Measurements from ENCODE around the gene WDR93. TPM values are rescaled to one million over a fixed set of nuclear protein-coding genes. Genes with fewer than 3 reads are reported as not detected.

The WDR93 gene
- total and polyA plus RNA-seq, 2 donors (not counting 1 experiment from before 2014, with no cell fraction given): 0.12 TPM; not detected in 1

DNA sequence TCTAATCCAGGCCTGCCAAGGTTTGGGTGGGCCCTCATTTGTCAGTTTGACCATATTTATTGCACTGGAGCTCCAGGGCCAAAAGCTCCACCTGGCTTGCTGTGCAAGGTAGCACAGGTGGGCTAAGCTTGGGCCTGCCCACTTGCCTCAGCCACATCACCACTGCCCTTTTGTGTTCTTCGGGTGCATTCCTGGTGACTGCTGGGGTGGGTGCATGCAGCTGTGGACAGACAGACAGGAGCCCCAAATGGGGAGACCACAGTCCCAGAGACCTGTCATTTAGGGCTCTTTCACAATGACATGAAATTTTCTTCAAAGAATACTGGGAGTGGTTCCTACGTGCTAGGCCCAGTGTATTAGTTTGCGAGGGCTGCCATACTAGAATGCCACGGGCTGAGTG lies 88.2 kb downstream of the WDR93 start:
- no peaks in the 10 kb centered on the region for H3K9me3 Mint-ChIP-seq (ENCODE audit: insufficient read depth)
- no peak overlapping the region for H2AFZ ChIP-seq (ENCODE audit: insufficient read depth, low read depth, low read length, poor library complexity, severe bottlenecking)
- no peaks in the 10 kb centered on the region for H3K9me3 ChIP-seq (ENCODE audit: control extremely low read depth in 1 of 3, control insufficient read depth in 2 of 3, insufficient read depth in 1 of 3, low read length in 2 of 3)
- WGBS (ENCODE audit: insufficient coverage): 90% methylated on average over 3 of the region's 4 CpGs
- no peak overlapping the region for H3K27ac ChIP-seq (ENCODE audit: low read length in 2 of 2)
- no peak overlapping the region for H3K4me2 ChIP-seq (replicated peaks; ENCODE audit: low read depth, low read length, poor library complexity, severe bottlenecking)
- H3K27ac Mint-ChIP-seq: no peak overlapping the region
- H3K27me3 ChIP-seq (replicated peaks in 1 of 4; ENCODE audit: control extremely low read depth in 1 of 4, control insufficient read depth in 3 of 4, insufficient read depth in 4 of 4, low read length in 3 of 4): peaks cover 0 to 34% (median 9%) of the 10 kb centered on the region in 4 experiments
- no peaks in the 10 kb centered on the region for H3K79me2 ChIP-seq (ENCODE audit: control insufficient read depth, insufficient read depth, low read length)
- H3K4me3 Mint-ChIP-seq: no peak overlapping the region
- no peak overlapping the region for H3K4me3 ChIP-seq (ENCODE audit: control extremely low read depth in 1 of 5, extremely low read depth in 1 of 5, insufficient read depth in 1 of 5, low read depth in 2 of 5, low read length in 4 of 5)
- ChIA-PET POLR2A (no interaction called here), CTCF (no interaction called here)
- no peak for DNase-seq
- peaks cover 22 to 47% of the 10 kb centered on the region in 2 donors for H3K4me1 ChIP-seq (ENCODE audit: control insufficient read depth in 2 of 2, insufficient read depth in 2 of 2, low read length in 2 of 2)
- no peaks in the 10 kb centered on the region for H3K36me3 ChIP-seq (replicated peaks in 1 of 2; ENCODE audit: control extremely low read depth in 1 of 2, control insufficient read depth in 1 of 2, extremely low read depth in 1 of 2, insufficient read depth in 2 of 2, low read length in 1 of 2)
- H4K20me1 ChIP-seq (ENCODE audit: control insufficient read depth, insufficient read depth, low read length, poor library complexity, severe bottlenecking): no peaks in the 10 kb centered on the region
- peaks cover 2% of the 10 kb centered on the region for H3K27me3 Mint-ChIP-seq
- H3K9ac ChIP-seq (ENCODE audit: low read length): no peak overlapping the region
- ATAC-seq (ENCODE audit: low read depth): no peak
- TF ChIP-seq EZH2 (IDR thresholded peaks at IDR 0.05; ENCODE audit: borderline replicate concordance, insufficient read depth, low read depth, low read length, poor library complexity, severe bottlenecking): no peak
- TF ChIP-seq, protein P1, sequence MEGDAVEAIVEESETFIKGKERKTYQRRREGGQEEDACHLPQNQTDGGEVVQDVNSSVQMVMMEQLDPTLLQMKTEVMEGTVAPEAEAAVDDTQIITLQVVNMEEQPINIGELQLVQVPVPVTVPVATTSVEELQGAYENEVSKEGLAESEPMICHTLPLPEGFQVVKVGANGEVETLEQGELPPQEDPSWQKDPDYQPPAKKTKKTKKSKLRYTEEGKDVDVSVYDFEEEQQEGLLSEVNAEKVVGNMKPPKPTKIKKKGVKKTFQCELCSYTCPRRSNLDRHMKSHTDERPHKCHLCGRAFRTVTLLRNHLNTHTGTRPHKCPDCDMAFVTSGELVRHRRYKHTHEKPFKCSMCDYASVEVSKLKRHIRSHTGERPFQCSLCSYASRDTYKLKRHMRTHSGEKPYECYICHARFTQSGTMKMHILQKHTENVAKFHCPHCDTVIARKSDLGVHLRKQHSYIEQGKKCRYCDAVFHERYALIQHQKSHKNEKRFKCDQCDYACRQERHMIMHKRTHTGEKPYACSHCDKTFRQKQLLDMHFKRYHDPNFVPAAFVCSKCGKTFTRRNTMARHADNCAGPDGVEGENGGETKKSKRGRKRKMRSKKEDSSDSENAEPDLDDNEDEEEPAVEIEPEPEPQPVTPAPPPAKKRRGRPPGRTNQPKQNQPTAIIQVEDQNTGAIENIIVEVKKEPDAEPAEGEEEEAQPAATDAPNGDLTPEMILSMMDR (IDR thresholded peaks at IDR 0.05): no peak
- intact Hi-C loops (cut with micrococcal nuclease): no loop called here
- peaks cover 30% of the 10 kb centered on the region for H3K4me1 Mint-ChIP-seq

DNA sequence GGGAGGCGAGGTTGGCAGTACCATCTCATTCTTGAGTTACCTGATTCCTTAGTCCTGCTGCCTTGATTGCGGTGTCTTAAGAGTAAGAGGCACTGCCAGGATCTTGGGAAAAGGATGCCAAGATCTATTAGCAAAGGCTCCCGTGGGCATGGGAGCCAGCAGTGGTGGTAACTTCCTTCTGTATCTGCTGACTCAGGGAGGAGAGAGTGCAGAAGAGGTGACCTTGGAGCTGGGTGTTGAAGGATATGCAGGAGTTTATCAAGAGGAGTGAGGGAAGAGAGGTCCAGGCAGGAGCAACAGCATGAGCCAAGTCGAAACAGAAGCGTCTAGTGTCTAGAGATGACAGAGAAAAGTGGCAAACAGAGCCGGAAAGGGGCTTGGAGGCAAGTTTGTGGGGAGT lies 90.0 kb downstream of the WDR93 start:
- Mint-ChIP-seq H3K4me3 (peak overlapping the region; percentile 59), H3K9me3 (ENCODE audit: insufficient read depth) (no peaks in the 10 kb centered on the region), H3K4me1 (peaks cover 36% of the 10 kb centered on the region), H3K27ac (no peak overlapping the region), H3K27me3 (peaks cover 2% of the 10 kb centered on the region)
- H3K36me3 ChIP-seq (replicated peaks in 1 of 2; ENCODE audit: control extremely low read depth in 1 of 2, control insufficient read depth in 1 of 2, extremely low read depth in 1 of 2, insufficient read depth in 2 of 2, low read length in 1 of 2): no peaks in the 10 kb centered on the region
- peaks cover 22 to 52% of the 10 kb centered on the region in 2 donors for H3K4me1 ChIP-seq (ENCODE audit: control insufficient read depth in 2 of 2, insufficient read depth in 2 of 2, low read length in 2 of 2)
- peak overlapping the region; percentile 18 for H3K4me2 ChIP-seq (replicated peaks; ENCODE audit: low read depth, low read length, poor library complexity, severe bottlenecking)
- no peak overlapping the region for H3K9ac ChIP-seq (ENCODE audit: low read length)
- 75% methylated on average over 6 of the region's 6 CpGs for WGBS (ENCODE audit: insufficient coverage)
- H2AFZ ChIP-seq (ENCODE audit: insufficient read depth, low read depth, low read length, poor library complexity, severe bottlenecking): no peak overlapping the region
- H3K9me3 ChIP-seq (ENCODE audit: control extremely low read depth in 1 of 3, control insufficient read depth in 2 of 3, insufficient read depth in 1 of 3, low read length in 2 of 3): no peaks in the 10 kb centered on the region
- no peak for ATAC-seq (ENCODE audit: low read depth)
- DNase-seq: no peak
- CTCF ChIA-PET: no interaction called here
- H3K79me2 ChIP-seq (ENCODE audit: control insufficient read depth, insufficient read depth, low read length): no peaks in the 10 kb centered on the region
- H4K20me1 ChIP-seq (ENCODE audit: control insufficient read depth, insufficient read depth, low read length, poor library complexity, severe bottlenecking): no peaks in the 10 kb centered on the region
- TF ChIP-seq EZH2 (IDR thresholded peaks at IDR 0.05; ENCODE audit: borderline replicate concordance, insufficient read depth, low read depth, low read length, poor library complexity, severe bottlenecking): no peak
- TF ChIP-seq, protein P1 (IDR thresholded peaks at IDR 0.05): no peak
- intact Hi-C loops (cut with micrococcal nuclease): no loop called here
- H3K27me3 ChIP-seq (replicated peaks in 1 of 4; ENCODE audit: control extremely low read depth in 1 of 4, control insufficient read depth in 3 of 4, insufficient read depth in 4 of 4, low read length in 3 of 4): peaks cover 0 to 29% (median 7%) of the 10 kb centered on the region in 4 experiments
- POLR2A ChIA-PET: no interaction called here
- H3K4me3 ChIP-seq (ENCODE audit: control extremely low read depth in 1 of 5, extremely low read depth in 1 of 5, insufficient read depth in 1 of 5, low read depth in 2 of 5, low read length in 4 of 5): no peak overlapping the region
- no peak overlapping the region for H3K27ac ChIP-seq (ENCODE audit: low read length in 2 of 2)
